Activated naive CD4-positive, alpha-beta T cell (primary cell): Measurements from ENCODE around the gene UCK2.

Experiments used
- DNase-seq, 4 experiments: peaks; one replicate each; lab custom pipeline; 2025; lab: John Stamatoyannopoulos, UW

The UCK2 gene

DNA sequence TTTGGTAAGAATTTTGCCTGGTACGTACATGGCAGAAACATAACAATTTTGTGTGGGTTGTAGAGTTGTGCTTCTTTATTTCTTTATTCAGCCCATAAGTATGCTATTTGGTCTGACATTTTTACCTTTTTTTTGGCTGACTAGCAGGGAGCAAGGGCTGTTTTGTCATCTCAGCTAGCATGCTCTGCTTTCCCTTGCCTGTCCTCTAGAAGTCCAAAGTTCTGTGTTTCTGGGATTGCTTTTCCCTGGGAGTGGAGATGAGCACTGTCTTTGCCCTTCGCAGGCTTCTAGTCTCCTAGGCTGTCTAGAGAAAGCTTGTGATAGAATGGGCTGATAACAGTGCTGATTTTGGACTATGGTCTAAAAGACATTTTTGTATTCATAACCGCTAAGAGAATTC lies 7.5 kb downstream of the UCK2 start:
- DNase-seq = no peak

DNA sequence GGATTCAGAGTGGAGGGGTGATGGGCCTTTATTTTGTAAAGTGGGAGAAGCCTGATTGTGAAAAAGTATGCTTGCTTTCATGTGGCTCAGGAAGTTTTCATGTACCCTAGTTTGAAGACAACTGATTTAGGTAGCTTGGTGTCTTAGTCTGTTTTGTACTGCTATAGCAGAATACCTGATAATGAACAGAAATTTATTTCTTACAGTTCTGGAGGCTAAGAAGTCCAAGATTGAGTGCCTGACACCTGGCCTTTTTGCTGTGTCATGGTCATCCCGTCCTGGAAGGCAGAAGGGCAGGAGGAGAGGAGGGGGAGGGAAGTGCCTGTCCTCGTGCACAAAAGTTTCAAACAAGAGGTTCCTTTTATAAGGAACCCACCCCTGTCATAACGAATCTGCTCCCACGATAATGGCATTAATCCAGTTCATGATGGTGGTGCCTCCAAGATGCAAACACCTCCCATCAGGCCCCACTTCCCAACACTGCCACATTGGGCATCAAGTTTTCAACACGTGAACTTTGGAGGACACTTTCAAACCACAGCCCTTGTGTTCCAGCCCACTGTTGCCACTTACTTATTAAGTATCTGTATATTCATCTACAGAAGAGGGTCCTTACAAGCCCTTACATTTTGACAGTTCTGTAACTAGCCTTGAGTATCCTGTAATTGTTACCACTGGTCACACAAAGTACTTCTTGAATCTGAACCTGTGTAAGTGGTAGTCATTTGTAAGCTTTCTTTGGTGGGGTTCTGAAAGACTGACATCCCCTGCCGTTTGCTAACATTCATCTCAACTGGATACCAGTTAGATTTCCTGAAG lies 9.5 kb downstream of the UCK2 start:
- no peak for DNase-seq

DNA sequence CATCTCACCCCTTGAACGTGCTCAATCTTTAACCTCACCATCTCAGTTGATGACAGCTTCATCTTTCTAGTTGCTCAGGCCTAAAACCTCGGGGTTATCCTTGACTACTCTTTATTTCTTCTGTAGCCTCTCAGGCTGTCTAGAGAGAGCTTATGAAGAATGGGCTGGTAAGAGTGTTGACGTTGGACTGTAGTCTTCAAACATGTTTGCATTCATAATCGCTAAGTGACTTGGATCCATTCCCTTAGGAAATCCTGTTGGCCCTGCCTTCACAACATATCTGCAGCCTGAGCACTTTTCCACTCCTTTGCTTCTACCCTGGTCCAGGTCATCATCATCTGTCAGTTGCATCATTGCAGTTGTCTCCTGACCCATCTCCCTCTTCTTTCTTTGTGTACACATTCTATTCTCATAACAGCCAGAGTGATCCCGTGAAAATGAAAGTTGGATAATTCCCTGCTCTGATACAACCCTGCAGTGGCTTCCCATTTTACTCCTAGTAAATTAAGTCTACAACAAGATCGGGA lies 10.5 kb downstream of the UCK2 start:
- no peak for DNase-seq

DNA sequence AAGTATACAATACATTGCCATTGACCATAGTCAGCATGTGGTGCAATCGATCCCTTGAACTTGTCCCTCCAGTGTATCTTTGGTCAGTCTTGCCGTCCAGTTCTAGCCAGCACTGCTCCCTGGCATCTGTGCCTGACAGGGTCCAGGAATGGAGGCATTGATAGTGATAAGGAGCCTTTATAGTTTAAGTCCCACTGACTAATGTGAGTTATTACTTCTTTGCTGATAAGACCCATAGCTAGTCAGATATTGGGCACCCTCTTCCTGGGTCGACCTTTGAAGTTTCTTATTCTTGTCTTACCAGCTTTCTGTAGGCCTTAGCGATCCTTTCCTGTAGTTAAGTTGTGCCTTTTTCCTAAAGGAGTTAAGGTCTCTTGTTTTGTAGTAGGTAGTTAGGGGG lies 13.0 kb downstream of the UCK2 start:
- no peak for DNase-seq

DNA sequence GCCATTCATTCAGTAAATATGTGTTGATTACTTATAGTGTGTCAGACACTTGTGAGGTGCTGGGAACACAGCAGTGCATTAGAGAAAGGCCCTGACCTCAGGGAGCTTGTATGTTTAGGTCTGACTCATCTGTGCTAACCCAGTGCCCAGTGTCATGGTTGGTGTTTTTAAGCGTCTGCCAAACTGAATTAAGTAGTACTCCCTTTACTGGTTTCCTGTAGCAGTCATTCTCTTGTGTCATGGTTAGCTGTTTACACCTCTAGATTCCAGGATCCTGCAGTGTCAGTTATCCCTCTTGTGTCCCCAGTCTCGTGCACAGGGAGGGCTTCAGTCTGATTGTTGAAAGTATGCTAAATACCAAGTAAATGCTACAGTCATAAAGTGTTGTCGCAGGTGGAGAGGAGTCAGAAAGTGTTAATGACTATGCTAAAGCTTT lies 14.2 kb downstream of the UCK2 start:
- no peak for DNase-seq

DNA sequence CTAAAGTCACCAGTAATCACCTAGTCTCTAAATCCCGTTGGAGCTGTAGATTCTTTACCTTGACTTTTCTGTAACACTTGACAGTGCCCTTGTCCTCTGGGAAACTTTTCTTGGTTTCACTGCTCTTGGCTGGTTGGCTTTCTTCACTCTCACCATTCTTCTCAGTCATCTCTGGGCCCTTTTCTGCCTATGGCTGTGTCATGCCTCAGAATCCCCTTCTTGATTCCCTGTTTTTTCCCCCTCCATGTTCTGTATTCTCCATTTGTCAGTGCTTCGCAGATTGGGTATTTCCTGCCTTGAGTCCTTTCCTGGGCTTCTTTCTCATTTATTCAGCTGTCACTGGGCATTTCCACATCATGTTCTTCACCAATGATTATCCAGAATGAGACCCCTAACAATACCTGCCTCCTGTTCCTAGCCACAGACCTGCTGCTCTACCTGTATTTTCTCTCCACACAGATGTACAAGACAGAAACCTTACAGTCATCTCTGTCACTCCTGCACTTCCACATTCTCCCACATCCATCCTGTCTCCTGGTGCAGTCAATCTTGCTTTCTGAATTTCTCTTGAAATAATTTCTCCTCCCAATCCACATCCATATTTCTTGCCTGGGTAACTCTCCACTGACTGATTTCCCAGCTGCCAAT lies 14.7 kb downstream of the UCK2 start:
- no peak for DNase-seq

DNA sequence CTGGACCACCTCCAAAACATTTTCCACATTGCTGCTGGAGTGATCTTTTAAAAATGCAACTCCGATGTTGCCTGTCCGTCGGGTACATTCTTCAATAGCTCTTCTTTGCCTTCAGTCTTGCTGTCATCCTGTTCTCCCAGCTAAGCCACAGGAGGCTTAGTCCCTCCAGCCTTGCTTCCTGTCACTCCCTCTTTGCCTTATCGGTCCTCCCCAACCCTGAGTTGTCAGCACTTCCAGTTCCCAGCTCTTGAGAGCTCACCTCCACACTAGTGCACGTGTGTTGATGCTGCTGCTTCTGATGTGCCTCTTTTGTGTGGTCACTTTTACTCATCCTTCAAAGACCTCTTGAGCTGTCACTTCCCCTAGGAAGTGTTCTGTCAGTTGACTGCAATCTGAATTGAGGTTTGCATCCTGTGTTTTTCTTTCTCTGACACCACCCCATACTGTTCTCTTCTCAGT lies 15.3 kb downstream of the UCK2 start:
- DNase-seq = no peak

DNA sequence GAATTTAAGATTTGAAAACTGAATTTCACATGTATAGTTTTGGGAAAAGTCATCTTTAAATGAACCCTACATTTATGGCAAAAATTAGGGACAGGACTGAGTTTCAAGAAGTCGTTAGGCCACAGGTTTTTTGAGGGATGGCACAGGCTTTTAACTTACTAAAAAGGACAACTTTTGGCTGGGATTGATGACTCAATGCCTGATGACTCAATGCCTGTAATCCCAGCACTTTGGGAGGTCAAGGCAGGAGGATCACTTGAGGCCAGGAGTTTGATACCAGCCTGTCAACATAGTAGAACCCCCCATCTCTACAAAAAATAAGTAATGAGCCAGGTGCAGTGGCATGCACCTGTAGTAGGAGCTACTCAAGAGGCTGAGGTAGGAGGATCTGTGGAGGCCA lies 15.9 kb downstream of the UCK2 start:
- DNase-seq = no peak

DNA sequence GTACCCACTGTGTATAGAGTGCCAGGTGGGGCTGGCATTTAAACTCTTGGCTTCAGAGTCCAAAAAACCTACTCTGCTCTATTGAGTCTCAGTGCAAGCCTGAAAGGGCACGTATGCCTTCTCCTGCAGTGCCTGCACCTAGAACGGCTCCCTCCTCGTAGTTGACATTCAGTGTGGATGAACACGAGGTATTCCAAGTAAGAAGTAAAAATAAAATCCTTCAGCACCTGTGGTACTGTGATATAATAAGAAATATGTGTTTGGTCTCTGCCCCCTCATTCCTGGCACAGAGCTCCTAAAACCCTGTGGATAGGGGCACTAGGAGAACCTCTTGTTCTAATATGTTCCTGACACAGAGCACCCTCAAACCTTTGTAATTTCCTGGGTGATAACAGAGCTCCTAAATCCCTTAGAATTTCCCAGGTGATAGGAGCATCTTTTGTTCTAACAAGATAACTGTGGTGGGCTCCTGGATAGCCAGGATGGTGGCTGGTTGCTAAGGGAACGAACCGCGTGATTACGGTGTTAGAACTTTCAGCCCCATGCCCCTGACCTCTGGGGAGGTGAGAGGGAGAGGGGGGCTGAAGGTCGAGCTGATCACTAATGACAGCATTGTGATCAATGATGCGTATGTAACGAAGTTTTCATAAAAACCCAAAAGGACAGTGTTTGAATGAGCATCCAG lies 16.8 kb downstream of the UCK2 start:
- no peak for DNase-seq

DNA sequence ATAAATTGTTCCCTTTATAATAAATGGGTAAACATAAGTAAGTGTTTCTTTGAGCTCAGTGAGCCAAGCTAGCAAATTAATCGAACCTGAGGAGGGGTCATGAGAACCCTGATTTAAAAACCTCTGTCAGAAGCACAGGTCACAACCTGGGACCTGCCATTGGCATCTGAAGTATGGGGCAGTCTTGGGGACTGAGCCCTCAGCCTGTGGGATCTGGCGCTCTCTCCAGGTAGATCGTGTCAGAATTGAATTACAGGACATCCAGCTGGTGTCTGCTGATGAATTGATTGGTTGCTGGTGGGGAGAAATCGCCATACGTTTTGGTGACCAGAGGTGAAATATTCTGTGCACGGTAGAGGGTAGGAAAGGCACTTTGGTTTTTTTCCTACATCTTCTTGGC lies 17.5 kb downstream of the UCK2 start:
- DNase-seq = no peak

DNA sequence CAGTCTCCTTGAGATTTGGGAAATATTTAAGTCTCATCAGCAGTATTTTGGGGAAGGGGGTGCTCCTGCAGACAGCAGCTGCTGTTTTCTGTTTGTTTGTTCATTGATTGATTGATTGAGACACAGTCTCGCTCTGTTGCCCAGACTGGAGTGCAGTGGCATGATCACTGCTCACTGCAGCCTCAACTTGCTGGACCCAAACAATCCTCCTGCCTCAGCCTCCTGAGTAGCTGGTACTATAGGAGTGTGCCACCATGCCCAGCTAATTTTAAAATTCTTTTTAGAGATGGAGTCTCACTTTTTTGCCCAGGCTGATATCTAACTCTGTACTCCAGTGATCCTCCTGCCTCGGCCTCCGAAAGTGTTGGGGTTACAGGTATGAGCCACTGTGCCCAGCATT lies 18.2 kb downstream of the UCK2 start:
- no peak for DNase-seq

DNA sequence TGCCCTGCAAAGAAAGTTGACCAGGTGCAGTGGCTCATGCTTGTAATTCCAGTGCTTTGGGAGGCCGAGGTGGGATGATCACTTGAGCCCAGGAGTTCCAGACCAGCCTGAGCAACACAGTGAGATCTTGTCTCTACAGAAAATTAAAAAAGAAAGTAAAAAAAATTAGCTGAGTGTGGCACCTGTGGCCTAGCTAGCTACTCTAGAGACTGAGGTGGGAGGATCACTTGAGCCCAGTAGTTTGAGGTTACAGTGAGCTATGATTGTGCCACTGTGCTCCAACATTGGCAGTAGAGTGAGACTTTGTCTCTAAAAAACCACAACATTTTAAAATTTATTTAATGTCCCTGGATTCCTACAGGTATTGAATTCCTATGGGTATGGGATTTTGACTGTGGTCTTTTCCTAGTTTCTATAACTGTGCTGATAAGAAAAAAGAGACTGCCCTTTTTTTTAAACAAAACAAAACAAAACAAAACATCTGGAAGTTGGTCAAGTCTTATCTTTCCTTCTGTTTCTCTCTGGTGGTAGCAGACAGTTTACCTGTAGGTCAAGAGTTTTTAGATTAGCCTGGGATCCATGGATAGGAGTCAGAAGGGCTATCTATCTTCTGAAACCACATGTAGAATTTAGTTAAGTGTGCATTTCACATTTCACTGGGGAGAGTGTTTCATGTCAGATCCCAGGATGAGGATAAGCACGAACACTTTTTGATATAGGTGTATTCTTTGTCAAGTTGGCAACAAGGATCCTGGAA lies 18.8 kb downstream of the UCK2 start:
- DNase-seq = no peak

DNA sequence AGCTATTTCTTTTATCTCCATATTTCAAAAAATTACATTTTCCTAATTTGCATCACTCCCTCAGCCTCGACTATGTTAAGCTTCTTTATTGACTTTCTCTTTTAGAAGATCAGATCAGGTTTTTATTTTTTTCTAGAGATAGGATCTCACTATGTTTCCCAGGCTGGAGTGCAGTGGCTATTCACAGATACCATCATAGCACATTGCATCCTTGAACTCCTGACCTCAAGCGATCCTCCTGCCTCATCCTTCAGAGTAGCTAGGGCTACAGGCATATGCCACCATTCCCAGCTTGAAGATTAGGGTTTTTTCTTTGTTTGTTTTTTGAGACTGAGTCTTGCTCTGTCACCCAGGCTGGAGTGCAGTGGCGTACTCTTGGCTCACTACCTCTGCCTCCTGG lies 20.1 kb downstream of the UCK2 start:
- DNase-seq = no peak

DNA sequence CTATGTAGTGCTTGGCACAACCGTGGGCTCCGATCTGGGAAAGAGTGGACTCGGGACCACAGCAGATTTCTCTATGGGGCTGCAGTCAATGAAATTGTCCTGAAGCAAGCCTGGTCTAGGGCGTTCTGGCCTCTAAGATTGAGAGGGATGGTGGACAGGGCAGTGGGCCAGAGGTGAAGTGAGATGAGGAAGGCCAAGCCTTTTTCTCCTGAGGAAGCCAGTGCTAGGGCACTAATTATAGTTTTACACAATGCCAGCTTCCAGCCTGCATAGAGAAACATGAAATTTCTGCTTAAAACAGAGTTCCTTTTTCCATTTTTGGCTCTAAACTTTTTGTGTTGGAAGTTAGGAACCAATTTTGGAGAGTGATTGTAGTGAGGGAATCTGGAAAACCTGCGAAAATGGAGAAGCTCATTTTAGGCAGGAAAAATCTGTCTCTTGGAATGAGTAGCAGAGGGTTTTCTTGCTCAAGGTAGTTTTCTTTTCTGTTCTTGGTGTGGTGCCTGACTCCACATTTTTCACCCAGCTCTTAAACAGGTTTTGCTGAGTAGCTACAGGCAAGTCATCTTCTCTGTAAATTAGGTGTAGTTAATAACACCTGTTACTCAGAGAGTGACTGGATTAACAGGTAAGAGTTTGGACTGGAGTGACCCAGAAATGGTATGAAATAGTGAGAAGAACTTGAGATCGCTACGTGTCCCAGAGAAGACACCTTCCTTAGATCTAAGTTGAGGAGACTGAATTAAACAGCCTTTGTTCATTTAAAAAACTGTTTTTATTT lies 22.1 kb downstream of the UCK2 start:
- no peak for DNase-seq

DNA sequence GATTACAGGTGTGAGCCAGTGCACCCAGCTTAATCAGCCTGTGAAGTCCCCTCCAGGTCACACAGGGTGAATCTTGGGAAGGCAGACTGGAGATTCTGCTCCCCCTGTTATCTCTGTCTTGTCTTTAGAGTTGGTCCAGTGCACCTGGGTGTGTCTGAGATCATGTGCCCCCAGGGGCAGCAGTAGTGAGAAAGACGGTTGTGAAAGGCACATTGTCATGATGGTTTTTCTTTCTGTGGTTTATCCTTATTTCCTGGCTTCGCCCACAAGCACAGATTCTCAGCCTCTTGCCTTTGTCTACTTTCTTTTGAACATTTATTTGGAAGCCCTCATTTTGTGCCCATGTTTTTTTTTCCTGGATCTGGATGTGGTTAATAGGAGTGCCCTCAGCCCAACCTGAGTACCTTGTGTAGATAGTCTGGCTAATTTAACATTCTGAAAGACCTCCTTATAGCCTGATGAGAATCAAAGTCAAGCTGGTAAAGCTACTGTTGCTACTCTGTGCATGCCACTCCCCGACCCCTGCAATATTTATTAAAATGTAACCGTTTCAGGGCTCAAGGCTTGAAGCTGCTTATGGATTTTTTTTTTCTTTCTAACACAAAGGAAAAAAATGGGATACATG lies 23.7 kb downstream of the UCK2 start:
- no peak for DNase-seq

DNA sequence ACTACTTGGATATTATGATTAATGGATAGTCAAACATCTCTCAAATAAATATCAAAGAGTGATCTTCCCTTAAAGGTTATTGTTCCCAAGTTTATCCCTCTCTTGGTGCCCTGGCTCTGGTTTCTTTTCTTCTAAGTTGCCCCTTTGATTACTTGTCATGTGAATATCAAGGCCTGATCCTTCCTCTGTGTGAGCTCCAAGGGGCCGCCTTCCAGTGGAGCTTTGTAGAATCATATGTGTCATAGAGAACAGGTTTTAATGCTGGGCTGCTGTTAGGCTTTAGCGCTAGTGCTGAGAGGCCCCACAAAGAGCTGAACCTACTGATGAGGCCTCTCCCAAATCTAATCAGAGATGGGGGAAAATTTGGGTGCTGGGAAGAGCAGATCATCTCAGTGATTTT lies 25.5 kb downstream of the UCK2 start:
- no peak for DNase-seq

DNA sequence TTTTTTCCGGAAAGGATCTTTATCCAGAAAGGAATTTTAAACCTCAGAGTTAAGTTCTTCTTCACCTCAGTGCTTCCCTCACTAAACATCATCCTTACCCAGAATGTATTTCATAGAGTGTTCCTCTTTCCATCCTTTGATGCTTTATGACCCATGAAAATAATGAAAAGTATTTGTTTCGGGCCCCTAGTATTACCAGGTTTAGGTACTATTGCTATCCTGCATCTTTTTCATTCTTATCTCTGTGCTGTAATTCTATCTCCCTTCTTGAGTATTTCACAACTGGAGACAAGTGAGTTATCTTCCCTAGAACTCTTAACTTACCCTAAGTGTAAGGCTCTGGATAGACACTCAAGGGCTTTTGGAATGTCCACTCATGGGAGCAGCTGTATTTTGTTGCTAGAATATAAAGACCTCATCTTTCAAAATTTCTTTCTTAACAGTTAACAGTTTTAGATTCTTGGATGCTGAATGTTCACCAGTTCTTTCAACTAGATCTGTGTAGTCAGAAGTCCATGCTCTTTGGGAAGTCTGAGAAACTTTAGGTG lies 26.2 kb downstream of the UCK2 start:
- DNase-seq = no peak

DNA sequence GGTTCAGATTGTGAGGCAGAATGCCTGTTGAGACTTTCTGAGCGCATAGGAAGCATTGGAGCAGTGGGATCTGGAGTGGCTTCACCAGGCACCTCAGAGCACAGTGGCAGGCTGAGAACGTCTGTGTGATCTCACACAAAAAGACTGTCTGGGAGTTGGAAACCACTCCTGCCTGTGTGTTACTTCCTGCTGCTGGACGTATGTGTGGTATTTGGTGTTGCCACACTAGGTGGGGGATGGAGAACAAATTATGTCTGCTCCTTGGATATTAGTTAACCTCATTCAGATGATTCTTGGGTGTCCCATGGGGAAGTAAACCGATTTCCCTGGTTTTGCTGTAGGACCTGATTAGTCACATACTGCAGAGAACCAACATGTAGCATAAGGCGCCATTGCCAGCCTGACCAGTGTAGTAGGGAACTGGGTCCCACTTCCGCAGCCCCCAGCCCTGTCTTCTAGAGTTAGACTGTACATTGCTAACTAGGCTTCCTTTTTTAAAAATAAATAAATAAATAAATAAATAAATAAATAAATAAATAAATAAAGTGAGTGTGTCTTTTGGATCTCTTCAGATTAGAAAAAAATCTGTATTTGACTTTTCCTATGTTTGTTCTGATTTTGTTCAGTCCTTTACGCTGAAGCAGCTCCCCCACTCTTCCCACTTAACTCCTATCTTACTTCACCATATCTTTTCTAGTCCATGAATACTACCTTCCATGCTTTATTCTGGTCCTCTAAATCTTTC lies 26.9 kb downstream of the UCK2 start:
- DNase-seq = no peak

DNA sequence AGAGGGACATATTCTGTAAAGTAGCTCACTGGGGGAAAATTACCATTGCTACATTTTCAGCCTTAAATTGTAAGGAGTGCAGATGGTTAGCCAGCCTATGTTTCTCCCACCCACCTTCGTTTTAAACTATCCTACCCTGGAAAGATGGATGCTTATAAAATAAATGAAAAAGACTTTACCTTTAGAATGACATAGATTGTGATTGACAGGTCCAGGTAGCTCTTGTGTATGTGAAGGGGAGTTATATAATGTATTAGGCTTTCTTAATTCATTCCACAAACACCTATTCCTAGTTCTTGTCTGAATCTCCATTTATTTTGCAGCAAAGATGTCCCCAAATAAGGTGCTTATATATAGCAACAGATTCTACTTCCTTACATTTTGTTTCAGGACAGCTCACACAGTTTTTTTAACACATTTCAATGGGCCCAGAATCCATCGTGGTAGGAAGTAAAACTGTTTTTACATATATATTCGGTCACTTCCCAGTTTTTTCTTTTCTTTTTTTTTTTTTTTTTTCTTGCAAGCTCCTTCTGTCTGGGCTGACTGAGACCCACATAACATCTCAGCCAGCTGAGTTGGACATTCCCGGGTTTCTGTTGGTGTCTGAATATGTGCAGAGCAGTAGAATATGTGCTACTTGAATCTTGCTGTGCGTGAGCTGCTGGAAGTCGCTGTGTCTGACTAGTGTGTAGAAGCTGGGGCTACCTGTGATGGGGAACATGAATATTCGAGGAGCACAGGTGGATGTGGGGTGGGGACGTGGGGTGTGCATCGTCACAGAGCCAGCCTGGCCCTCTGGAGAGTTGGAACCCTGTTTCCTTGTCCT lies 27.8 kb downstream of the UCK2 start:
- DNase-seq = no peak
